C1 segment of cervical spinal cord (tissue), 14 donors: Measurements from ENCODE around the gene WDR43.

Experiments
- DNase-seq, 14 donors: peaks; one replicate each; lab custom pipeline; 2025; lab: John Stamatoyannopoulos, UW

The WDR43 gene, protein sequence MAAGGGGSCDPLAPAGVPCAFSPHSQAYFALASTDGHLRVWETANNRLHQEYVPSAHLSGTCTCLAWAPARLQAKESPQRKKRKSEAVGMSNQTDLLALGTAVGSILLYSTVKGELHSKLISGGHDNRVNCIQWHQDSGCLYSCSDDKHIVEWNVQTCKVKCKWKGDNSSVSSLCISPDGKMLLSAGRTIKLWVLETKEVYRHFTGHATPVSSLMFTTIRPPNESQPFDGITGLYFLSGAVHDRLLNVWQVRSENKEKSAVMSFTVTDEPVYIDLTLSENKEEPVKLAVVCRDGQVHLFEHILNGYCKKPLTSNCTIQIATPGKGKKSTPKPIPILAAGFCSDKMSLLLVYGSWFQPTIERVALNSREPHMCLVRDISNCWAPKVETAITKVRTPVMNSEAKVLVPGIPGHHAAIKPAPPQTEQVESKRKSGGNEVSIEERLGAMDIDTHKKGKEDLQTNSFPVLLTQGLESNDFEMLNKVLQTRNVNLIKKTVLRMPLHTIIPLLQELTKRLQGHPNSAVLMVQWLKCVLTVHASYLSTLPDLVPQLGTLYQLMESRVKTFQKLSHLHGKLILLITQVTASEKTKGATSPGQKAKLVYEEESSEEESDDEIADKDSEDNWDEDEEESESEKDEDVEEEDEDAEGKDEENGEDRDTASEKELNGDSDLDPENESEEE

DNA sequence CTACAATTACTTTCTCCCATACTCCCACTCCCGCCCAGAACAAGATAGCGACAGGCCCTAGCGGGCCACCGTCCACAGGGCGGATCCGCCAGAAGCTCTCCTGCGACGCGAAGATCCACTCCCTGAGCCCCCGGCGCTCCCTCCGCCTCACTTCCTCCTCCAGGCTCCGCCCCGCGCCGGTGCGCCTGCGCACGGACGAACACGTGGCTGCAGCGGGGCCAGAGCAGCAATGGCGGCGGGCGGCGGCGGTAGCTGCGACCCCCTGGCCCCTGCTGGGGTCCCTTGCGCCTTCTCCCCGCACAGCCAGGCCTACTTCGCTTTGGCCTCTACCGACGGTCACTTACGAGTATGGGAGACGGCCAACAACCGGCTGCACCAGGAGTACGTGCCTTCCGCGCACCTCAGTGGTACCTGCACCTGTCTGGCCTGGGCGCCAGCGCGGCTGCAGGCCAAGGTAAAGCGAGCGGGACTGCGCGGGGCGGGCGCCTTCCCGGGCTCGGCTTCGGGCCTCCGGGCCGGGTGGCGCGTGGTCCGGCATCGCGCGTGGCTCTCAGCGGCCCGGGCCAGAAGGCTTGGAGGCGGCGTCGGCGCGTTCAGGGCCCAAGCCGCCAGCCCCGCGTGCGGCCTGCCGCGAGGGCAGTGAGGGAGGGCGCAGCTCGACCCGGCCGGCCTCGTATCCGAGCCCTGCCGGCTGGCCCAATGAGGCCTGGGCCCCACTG is at the start of gene WDR43:
TSS of gene WDR43 (plus strand) at position 198 of the 719 bp plus-strand sequence. CDS start at position 230, 32 bp downstream.
- peak; percentile 65 to 98 (median 94) for DNase-seq

DNA sequence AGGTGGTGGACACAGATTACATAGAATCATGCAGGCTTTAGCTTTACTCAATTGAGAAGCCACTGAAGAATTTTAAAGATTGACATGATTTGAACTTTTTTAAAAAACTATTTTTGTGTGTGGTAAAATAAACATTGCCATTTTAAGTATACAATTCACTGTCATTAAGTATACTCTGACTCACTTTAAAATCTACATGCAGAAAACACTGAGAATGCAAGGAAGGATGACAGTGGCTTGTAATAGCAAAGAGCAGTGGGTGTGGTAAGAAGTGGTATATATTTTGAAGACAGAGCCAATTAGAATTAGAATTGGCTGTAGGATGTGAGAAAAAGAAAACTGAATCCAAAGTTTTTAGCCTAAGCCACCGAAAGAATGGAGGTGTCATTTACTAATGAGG is 39.3 kb upstream of the WDR43 start:
- no peak for DNase-seq

DNA sequence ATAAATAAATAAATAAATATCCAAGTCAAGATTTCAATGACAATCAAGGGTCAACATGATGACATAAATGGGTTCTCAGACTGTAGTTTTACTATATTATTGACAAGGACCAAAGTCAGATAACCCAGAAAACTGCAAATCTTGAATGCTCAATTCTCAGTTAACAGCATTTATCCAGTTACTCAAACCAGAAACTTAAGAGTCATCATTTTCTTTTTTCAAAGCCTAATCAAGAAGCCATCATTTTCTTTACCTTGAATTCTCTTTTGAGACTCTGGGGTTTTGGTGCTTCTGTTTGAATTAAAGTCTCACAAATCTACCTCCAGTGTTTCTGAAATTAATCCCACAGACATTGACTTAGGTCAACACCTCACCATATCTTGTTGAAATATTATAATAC is 38.5 kb upstream of the WDR43 start:
- DNase-seq, result no peak

DNA sequence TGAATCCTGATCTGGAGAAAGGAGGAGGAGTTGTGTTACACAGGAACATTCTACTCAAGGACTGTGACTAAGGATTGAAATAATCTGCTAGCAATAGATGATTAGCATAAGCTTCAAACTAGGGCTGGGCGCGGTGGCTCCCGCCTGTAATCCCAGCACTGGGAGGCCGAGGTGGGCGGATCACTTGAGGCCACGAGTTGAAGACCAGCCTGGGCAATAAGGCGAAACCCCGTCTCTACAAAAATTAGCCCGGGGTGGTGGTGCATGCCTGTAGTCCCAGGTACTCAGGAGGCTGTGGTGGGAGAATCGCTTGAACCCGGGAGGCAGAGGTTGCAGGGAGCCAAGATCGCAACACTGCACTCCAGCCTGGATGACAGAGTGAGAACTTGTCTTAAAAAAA is 25.9 kb upstream of the WDR43 start:
- DNase-seq, result no peak

DNA sequence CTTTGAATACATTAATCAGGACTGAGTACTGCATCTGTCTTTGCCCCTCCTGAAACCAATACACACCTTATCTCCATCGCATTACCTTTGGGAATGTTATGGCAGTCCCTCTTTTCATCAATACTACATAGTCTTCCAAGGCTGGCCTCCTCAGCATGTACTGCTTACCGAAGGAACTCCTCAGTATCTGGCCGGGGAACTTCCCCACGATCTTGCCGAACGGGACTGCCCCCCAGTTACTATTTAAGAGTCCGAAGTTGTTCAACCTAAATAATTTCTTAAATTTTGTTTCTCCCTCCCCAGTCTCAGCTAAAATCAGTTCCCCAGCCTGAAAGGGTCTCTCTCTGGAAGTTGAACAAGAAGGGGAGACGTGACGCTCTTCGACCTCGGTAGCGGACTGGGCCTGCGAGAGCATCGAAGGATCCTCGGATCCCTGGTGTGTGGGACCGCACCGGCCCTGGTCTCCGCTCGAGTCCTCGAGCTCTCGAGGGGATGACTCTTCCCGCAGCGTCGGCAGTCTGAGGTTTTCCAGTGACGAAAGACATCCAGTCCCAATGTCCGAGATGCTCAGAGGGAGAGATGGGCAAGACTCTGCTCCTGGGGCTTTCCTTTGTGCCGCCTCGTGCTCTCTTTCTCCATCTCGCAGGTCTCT is 24.8 kb upstream of the WDR43 start:
- DNase-seq, result no peak

DNA sequence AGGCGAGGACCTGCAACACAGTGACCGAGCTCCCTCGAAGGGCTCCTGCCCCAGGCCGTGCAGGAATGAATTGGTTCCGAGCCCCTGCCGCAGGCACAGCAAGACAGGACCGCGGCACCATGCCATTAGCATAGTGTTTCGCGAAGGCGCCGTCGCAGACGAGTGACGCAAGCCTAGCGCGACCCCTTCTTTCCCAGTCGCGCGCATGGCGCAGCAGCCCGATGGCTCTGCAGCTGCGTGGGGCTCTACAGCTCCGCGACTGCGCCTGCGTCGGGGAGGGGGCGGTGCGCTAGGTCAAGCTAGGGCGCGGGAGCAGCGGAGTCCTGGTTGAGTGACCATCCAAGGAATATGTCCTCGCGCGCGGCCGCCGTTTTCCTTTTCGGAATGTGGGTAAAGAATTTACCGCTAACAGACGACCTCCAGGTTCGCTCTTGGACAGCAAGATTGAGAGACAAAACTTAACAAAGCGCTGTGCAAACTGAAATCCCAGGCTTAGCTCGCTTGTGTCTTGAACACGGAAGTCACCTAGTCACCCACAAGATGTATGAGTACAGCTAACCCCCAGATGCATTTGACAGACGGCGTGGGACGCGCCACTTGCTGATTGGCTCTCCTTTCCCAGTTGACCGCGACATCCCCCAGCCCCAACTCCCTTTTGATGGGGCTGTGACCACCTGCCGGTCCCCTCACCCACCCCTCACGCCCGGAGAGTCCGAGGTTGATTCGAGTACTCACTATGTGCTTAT is 24.1 kb upstream of the WDR43 start, which contains the start of gene TRMT61B:
TSS of gene TRMT61B (minus strand) at position 164 of the 746 bp plus-strand sequence. CDS start at position 132, 32 bp downstream.
- DNase-seq, result peak; percentile 69 to 97 (median 92)

DNA sequence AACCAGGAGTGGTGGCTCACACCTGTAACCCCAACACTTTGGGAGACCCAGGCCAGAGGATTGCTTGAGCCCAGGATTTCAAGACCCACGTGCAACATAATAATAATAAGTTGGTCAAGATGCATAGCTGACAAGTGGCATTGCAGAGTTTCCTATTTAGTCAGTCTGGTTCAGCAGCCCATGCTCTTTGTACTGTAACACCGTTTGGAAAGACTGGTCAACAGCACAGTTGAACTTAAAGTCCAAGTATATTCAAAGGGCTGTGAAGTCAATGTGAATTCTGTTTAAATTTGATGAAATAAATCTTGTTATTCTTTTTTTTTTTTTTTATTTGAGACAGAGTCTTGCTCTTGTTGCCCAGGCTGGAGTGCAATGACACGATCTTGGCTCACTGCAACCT is 22.8 kb upstream of the WDR43 start:
- no peak for DNase-seq

DNA sequence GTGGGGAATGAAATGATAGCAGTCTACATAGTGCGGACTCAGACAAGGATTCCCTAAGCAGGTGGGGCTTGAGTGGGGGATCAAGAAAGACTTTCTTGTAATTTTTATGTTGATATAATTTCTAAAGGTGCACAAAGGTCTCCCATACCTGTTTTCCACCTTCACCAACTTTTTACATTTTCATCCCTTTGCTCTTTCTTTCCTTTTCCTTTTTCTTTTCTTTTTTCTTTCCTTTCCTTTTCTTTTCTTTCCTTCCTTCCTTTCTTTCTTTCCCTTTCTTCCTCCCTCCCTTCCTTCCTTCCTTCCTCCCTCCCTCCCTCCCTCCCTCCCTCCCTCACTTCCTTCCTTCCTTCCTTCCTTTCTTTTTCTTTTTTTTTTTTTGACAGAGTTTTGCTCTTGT is 14.3 kb upstream of the WDR43 start:
- no peak for DNase-seq

DNA sequence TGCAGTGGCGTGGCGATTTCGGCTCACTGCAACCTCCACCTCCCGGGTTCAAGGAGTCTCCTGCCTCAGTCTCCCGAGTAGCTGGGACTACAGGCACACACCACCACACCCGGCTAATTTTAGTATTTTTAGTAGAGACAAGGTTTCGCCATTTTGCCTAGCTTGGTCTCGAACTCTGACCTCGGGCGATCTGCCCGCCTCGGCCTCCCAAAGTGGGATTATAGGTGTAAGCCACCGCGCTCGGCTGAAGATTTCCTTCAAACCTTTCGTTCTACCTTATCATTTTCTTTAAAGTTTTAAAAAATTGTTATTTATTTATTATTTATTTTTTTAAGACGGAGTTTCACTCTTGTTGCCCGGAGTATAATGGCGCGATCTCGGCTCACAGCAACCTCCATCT is 979 bp upstream of the WDR43 start:
- no peak for DNase-seq

DNA sequence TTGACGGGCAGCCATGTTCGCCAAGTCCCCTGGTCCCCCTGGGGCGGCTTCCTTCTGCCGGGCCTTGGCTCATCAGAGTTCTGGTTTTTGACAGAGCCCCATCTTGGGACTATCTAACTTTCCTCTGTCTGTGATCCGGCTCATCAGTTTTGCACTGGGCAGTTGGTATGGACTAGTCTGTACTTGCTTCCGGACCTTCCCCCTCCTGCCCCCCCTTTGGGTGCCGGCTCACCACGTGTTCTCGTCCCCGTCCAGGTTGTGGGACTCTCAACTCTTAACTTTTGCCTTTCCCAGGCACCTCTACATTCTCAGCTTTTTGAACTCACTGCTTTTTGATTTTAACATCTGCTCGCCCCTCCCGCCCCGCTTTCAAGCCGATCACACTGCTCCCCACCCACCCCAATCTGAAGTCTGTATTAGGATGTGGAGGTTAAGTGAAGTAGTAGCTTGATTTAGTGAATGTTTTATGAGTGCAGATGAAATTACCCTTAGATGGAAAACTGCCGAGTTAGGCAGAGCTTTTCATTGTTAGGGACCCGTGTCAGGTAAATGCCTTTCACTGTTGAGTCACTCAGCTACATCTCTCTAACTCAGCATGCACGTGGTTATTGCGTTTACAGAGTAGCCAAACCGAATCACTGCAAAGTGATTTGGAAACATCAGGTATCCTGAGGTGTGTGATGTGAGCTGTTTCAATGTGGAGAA is 874 bp downstream of the WDR43 start:
- DNase-seq, result peak in 6 of 14 donors; percentile 13 to 43 (median 24)

DNA sequence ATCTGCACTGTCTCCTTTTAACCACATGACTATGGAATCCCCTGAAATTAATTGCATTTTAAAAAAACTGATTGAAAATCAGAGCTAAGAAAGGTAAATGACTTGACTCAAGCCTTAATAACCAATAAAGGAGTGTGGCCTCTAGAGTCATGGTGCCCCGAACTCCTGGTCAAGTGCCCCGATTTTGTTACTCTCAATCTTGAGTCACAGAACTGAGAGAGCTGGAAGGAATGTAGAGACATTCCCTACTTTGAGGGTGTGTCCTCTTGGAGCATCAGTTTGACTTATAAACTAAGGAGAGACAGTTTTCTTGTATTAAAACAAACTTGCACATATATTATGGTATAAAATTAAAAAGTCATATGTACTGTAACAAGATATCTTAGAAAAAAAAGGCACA is 2.4 kb downstream of the WDR43 start:
- no peak for DNase-seq

DNA sequence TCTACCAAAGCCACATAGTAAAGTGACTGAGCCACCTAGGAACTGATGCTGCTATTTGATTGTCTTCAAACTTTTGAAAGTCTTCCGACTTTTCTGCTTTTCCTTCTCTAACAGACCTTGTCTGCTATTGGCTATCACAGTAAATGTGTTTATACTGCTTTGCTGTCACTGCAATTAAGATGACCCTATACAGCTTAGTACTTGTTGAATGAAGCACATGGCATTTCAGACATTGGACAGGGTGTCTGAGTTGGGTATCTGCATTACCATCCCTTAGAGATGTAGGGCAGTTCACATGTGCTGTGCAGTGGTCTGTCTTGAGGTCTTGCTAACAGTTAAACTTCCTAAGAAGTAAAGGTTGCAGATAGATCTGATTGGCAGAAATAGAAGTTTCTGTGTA is 3.6 kb downstream of the WDR43 start:
- no peak for DNase-seq

DNA sequence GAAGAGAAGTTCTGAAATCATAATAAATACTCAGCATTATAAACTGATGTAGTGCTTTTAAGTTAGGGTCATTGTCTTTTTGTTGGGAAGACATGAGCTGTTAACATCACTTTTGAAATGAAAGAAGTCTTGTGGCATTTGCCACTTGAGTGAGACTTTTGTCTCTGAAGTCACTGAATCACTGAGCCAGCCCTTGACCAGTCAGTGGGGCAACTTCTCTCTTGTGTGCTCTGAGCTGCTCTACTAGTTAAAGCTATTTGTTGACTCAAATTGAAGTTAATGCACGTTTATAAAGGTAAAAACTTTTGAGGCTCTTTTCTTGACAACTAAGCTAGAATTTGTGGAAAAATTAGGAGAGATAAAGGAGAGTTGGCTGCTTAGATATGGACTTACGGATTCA is 6.7 kb downstream of the WDR43 start:
- DNase-seq, result no peak

DNA sequence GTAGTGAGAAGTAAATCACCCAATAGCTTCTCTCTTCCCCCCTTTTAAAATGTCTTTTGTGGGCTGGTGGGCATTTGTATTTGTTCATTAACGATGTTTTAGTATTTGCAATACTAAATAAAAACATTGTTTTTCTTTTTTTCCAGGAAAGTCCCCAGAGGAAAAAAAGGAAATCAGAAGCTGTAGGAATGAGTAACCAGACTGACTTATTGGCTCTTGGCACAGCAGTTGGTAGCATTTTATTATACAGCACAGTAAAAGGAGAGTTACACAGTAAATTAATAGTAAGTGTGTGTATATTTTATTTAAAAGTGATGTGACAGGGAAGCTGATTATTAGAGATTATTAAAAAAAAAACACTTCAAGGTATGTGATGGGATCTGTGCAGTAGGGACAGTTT is 7.4 kb downstream of the WDR43 start:
- DNase-seq, result no peak

DNA sequence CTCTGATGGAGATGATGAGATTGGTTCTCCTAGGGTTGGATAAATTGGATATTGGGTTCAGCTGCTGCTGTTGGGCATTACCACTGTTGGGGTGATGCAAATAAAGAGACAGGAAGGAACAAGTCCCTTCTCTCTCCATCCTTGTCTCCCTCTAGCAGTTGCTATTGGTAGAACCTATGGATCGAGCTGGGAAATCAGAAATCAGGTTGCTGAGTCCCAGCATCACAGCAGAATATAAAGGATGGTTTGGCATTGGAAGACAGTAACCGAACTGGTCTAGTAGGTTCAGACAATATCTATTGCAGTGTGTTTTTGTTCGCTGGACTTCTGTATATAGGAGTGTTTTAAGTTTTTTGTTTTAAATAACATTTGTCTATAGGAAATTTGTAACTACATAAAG is 8.1 kb downstream of the WDR43 start:
- no peak for DNase-seq

DNA sequence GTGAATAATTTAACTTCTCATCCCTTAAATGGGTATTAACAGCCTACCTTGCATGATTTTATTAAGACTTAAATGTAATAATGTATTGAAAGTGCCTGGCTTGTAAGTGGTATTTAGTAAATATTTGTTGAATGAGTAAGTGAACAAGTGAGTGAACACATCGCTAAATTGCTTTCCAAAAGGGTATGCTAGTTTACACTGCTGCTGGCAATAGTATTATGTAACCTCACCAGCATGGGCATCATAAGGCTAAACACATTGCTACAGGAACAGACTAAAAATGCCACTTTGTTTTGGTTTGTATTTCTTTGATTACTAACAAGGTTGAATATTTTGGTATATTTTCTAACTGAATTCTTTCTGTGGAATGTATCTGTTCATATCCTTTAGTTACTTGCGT is 9.8 kb downstream of the WDR43 start:
- no peak for DNase-seq

DNA sequence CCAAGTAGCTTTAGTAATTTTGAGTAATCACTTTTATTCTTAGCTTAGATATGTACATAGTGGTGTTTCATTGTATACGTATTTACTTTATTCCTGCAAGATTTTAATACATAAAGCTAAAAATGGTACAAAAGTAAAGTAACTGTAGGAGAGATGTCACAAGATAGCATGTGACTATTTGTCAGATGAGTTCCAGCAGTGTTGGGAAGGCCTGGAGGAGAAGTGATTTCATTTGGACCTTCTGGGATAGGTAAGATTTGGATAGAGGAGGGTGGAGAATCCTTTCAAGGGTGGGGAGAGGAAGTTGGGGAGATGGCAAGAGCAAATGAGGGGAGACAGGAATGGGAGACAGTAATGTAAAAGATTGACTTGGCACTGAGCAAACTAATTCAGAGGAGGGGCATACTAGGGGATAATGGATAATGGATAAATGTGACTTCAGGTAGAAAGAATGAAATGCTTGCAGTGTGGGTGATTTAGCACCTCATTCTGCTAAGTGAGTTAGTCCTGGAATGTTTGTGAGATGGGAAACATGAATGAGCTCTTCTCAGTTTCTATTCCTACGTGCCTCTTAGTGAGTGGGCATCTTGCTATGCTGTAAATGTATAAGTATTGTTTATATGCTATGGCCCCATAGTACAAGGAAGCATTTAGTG is 10.5 kb downstream of the WDR43 start:
- no peak for DNase-seq

DNA sequence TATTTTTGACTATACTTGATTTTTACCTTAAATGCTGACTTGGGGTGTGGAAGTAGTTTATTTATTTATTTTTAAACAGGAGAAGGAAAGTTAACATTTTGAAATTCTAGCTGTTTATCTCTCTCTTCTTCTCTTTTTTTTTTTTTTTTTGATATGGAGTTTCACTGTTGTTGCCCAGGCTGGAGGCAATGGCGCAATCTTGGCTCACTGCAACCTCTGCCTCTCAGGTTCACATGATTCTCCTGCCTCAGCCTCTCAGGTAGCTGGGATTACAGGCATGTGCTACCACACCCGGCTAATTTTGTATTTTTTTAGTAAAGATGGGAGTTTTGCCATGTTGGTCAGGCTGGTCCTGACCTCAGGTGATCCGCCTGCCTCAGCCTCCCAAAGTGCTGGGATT is 11.1 kb downstream of the WDR43 start:
- DNase-seq, result no peak

DNA sequence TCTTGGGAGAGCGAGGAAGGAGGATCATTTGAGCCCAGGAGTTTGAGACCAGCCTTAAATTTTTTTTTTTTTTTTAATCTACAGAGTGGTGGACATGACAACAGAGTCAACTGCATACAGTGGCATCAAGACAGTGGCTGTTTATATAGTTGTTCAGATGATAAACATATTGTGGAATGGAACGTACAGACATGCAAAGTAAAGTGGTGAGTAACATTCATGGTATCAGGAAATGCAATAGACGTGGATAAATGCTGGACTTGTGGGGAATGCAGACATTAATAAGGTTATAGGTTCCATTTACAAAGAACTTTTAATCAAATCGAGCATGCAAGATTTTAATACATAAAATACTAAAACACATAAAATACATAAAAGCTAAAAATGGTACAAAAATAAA is 11.9 kb downstream of the WDR43 start:
- no peak for DNase-seq

DNA sequence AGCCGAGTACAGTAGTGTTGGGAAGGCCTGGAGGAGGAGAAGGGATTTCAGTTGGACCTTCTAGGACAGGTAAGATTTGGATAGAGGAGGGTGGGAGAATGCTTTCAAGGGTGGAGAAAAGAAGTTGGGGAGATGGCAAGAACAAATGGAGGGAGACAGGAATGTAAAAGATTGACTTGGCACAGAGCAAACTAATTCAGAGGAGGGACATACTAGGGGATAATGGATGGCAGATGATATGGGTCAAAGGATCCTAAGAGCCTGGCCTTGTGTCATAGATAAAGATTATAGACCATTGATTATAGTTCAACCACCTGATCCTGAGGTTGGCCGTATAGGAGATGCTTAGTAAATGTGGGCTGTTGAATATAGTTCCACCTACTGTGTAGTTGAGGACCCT is 12.4 kb downstream of the WDR43 start:
- no peak for DNase-seq
